ENCODE results near the gene SPC24. TPM values are rescaled to one million over a fixed set of nuclear protein-coding genes. Genes with fewer than 3 reads are reported as not detected.

The SPC24 gene
- total RNA-seq, 1 donor from 2014 or later = 8.3 TPM

- peak; percentile 90 for DNase-seq (ENCODE audit: low spot score)
- Mint-ChIP-seq H3K27ac (ENCODE audit: unreplicated experiment) (peak overlapping the region; percentile 94), H3K27me3 (ENCODE audit: low read depth) (no peaks in the 10 kb centered on the region), H3K36me3 (ENCODE audit: low read depth) (peaks cover 1% of the 10 kb centered on the region), H3K4me3 (ENCODE audit: unreplicated experiment) (no peak overlapping the region), H3K9me3 (ENCODE audit: low read depth) (no peaks in the 10 kb centered on the region), H3K4me1 (ENCODE audit: low read depth) (peaks cover 45% of the 10 kb centered on the region)
- TF ChIP-seq CTCF (IDR thresholded peaks at IDR 0.05) = no peak
Measured at GRCh38 chr19:11202488-11203193, 47.1 kb upstream of the SPC24 start.

- H3K27me3 Mint-ChIP-seq (ENCODE audit: low read depth) = no peaks in the 10 kb centered on the region
- no peak for TF ChIP-seq CTCF (IDR thresholded peaks at IDR 0.05)
- no peak for DNase-seq (ENCODE audit: low spot score)
Measured at GRCh38 chr19:11201791-11202190, 46.2 kb upstream of the SPC24 start.

GRCh38 chr19:11200931-11201330 lies 45.3 kb upstream of the SPC24 start:
- H3K27me3 Mint-ChIP-seq (ENCODE audit: low read depth) = no peaks in the 10 kb centered on the region
- no peak for TF ChIP-seq CTCF (IDR thresholded peaks at IDR 0.05)
- peaks cover 1% of the 10 kb centered on the region for H3K36me3 Mint-ChIP-seq (ENCODE audit: low read depth)

More at GRCh38 chr19:11201791-11202190, 46.2 kb upstream of the SPC24 start:
- H3K4me3 Mint-ChIP-seq (ENCODE audit: unreplicated experiment) = no peak overlapping the region
- no peak overlapping the region for H3K27ac Mint-ChIP-seq (ENCODE audit: unreplicated experiment)
- peaks cover 1% of the 10 kb centered on the region for H3K36me3 Mint-ChIP-seq (ENCODE audit: low read depth)
- H3K9me3 Mint-ChIP-seq (ENCODE audit: low read depth) = no peaks in the 10 kb centered on the region
- peaks cover 45% of the 10 kb centered on the region for H3K4me1 Mint-ChIP-seq (ENCODE audit: low read depth)

GRCh38 chr19:11200015-11200574 lies 44.5 kb upstream of the SPC24 start:
- TF ChIP-seq CTCF (IDR thresholded peaks at IDR 0.05) = no peak
- peaks cover 54% of the 10 kb centered on the region for H3K4me1 Mint-ChIP-seq (ENCODE audit: low read depth)
- H3K4me3 Mint-ChIP-seq (ENCODE audit: unreplicated experiment) = no peak overlapping the region
- no peak overlapping the region for H3K27ac Mint-ChIP-seq (ENCODE audit: unreplicated experiment)
- H3K36me3 Mint-ChIP-seq (ENCODE audit: low read depth) = peaks cover 4% of the 10 kb centered on the region
- no peaks in the 10 kb centered on the region for H3K9me3 Mint-ChIP-seq (ENCODE audit: low read depth)
- peak; percentile 92 for DNase-seq (ENCODE audit: low spot score)
- H3K27me3 Mint-ChIP-seq (ENCODE audit: low read depth) = no peaks in the 10 kb centered on the region

More at GRCh38 chr19:11200931-11201330, 45.3 kb upstream of the SPC24 start:
- Mint-ChIP-seq H3K9me3 (ENCODE audit: low read depth) (no peaks in the 10 kb centered on the region), H3K4me3 (ENCODE audit: unreplicated experiment) (no peak overlapping the region), H3K27ac (ENCODE audit: unreplicated experiment) (no peak overlapping the region), H3K4me1 (ENCODE audit: low read depth) (peaks cover 52% of the 10 kb centered on the region)
- DNase-seq (ENCODE audit: low spot score) = peak; percentile 84

GRCh38 chr19:11199517-11199916 lies 43.9 kb upstream of the SPC24 start:
- Mint-ChIP-seq H3K36me3 (ENCODE audit: low read depth) (peaks cover 4% of the 10 kb centered on the region), H3K9me3 (ENCODE audit: low read depth) (no peaks in the 10 kb centered on the region), H3K4me1 (ENCODE audit: low read depth) (peaks cover 51% of the 10 kb centered on the region), H3K27ac (ENCODE audit: unreplicated experiment) (no peak overlapping the region), H3K4me3 (ENCODE audit: unreplicated experiment) (no peak overlapping the region), H3K27me3 (ENCODE audit: low read depth) (no peaks in the 10 kb centered on the region)
- TF ChIP-seq CTCF (IDR thresholded peaks at IDR 0.05) = no peak
- no peak for DNase-seq (ENCODE audit: low spot score)
